B cell (primary cell): ENCODE results near the gene TCF3. TPM values are rescaled to one million over a fixed set of nuclear protein-coding genes. Genes with fewer than 3 reads are reported as not detected.

Source experiments
- ATAC-seq: fragments of 200-7000 bp; cut with Tn5 transposase; one replicate; pipeline ENCODE4 v1.10.0; 2021; ENCODE audit warnings: low read depth, mild to moderate bottlenecking, moderate number of reproducible peaks, moderate library complexity
- CTCF ChIA-PET: fragments of 350-600 bp; sonication (Branson Sonifier 250); formaldehyde crosslinking; loops from one replicate; lab custom pipeline; 2021; ENCODE audit warnings: antibody characterized with exemption, inconsistent platforms; lab: Charles Lee
- POLR2A ChIA-PET: fragments of 350-600 bp; sonication (Branson Sonifier 250); formaldehyde crosslinking; loops from one replicate; lab custom pipeline; 2021; ENCODE audit warnings: antibody characterized with exemption; lab: Charles Lee
- DNase-seq: peaks from one replicate; pipeline ENCODE4 v3.0.0; 2013
- H2AFZ ChIP-seq: 2 replicates; pipeline ENCODE4 v1.6.1; 2012; ENCODE audit warnings: mild to moderate bottlenecking, low read depth, low read length; ENCODE audit not compliant: insufficient read depth, poor library complexity, severe bottlenecking
- H3K27ac ChIP-seq, 2 donors: 1 replicate in 1 of 2; 2 replicates in 1 of 2; pipeline ENCODE4 v1.5.1; 2012 to 2013; ENCODE audit warnings: low read length in 2 of 2, mild to moderate bottlenecking in 2 of 2, moderate library complexity in 1 of 2
- H3K27me3 ChIP-seq, 4 experiments: fragments of 200-600 bp in 1 of 4; sonication (generic) in 1 of 4; replicated peaks in 1 of 4; 1 replicate in 2 of 4; 2 replicates in 2 of 4; pipeline versions ENCODE4 v1.6.1 to v1.7.0; 2013 to 2016; ENCODE audit warnings: low read length in 3 of 4, mild to moderate bottlenecking in 2 of 4, mixed read lengths in 1 of 4, moderate library complexity in 1 of 4; ENCODE audit not compliant: insufficient read depth in 4 of 4, control insufficient read depth in 3 of 4; ENCODE audit errors: control extremely low read depth in 1 of 4
- H3K36me3 ChIP-seq, 2 experiments: replicated peaks in 1 of 2; 1 replicate in 1 of 2; 2 replicates in 1 of 2; pipeline versions ENCODE4 v1.6.1 to v1.7.1; 2013; ENCODE audit warnings: low read length in 1 of 2; ENCODE audit not compliant: insufficient read depth in 2 of 2, control insufficient read depth in 1 of 2; ENCODE audit errors: control extremely low read depth in 1 of 2, extremely low read depth in 1 of 2
- H3K4me1 ChIP-seq, 2 donors: fragments of 200-600 bp in 1 of 2; sonication (generic) in 1 of 2; 1 replicate in 1 of 2; 2 replicates in 1 of 2; pipeline versions ENCODE4 v1.5.1 to v1.6.1; 2013 to 2017; ENCODE audit warnings: low read length in 2 of 2; ENCODE audit not compliant: control insufficient read depth in 2 of 2, insufficient read depth in 2 of 2
- H3K4me2 ChIP-seq: replicated peaks from 2 replicates; pipeline ENCODE3; 2012; ENCODE audit warnings: mild to moderate bottlenecking, low read depth, low read length; ENCODE audit not compliant: poor library complexity, severe bottlenecking
- H3K4me3 ChIP-seq, 5 experiments: fragments of 200-600 bp in 1 of 5; sonication (generic) in 1 of 5; 1 replicate in 3 of 5; 2 replicates in 2 of 5; pipeline versions ENCODE4 v1.5.1 to v1.7.0; 2011 to 2016; ENCODE audit warnings: low read length in 4 of 5, mild to moderate bottlenecking in 4 of 5, low read depth in 2 of 5, control low read depth in 1 of 5, moderate library complexity in 1 of 5; ENCODE audit not compliant: insufficient read depth in 1 of 5; ENCODE audit errors: control extremely low read depth in 1 of 5, extremely low read depth in 1 of 5
- H3K79me2 ChIP-seq: fragments of 200-600 bp; sonication (generic); one replicate; pipeline ENCODE4 v1.6.0; 2016; ENCODE audit warnings: low read length; ENCODE audit not compliant: control insufficient read depth, insufficient read depth
- H3K9ac ChIP-seq: fragments of 200-600 bp; sonication (generic); 2 replicates; pipeline ENCODE4 v1.6.1; 2017; ENCODE audit warnings: mild to moderate bottlenecking, low read length, moderate library complexity
- H3K9me3 ChIP-seq, 3 donors: one replicate each; pipeline versions ENCODE4 v1.6.1 to v1.7.1; 2013; ENCODE audit warnings: low read length in 2 of 3; ENCODE audit not compliant: control insufficient read depth in 2 of 3, insufficient read depth in 1 of 3; ENCODE audit errors: control extremely low read depth in 1 of 3
- H4K20me1 ChIP-seq: 2 replicates; pipeline ENCODE4 v1.6.0; 2012; ENCODE audit warnings: mild to moderate bottlenecking, low read length; ENCODE audit not compliant: insufficient read depth, control insufficient read depth, poor library complexity, severe bottlenecking
- H3K27ac Mint-ChIP-seq: one replicate; pipeline ENCODE4 v1.8.0; 2021; ENCODE audit warnings: mixed read lengths
- H3K27me3 Mint-ChIP-seq: one replicate; pipeline ENCODE4 v1.8.0; 2021; ENCODE audit warnings: mixed read lengths
- H3K4me1 Mint-ChIP-seq: one replicate; pipeline ENCODE4 v1.8.0; 2021; ENCODE audit warnings: mixed read lengths
- H3K4me3 Mint-ChIP-seq: one replicate; pipeline ENCODE4 v1.8.0; 2021; ENCODE audit warnings: mixed read lengths
- H3K9me3 Mint-ChIP-seq: one replicate; pipeline ENCODE4 v1.8.0; 2022; ENCODE audit warnings: mixed read lengths; ENCODE audit not compliant: insufficient read depth
- EZH2 ChIP-seq: IDR thresholded peaks from 2 replicates; pipeline ENCODE4 v1.6.1; 2012; ENCODE audit warnings: borderline replicate concordance, low read depth, mild to moderate bottlenecking, moderate library complexity, low read length; ENCODE audit not compliant: insufficient read depth, poor library complexity, severe bottlenecking
- WGBS: methylation state at CpG from one replicate; pipeline ENCODE4 v1.1.5; 2013; ENCODE audit warnings: missing lambda C conversion rate; ENCODE audit not compliant: insufficient coverage; 5-methylcytosine and 5-hydroxymethylcytosine counted together
- intact Hi-C: fragments of 100-400 bp; cut with micrococcal nuclease; formaldehyde crosslinking; loops from one replicate; pipeline ENCODE4 v1.10.0; 2022
- polyA plus RNA-seq: library from polyadenylated mRNA; depleted of rRNA; stranded (reverse); fragments of >200 nt; gene quantifications from 2 replicates; pipeline ENCODE4 v1.2.3, GENCODE V29; 2012
- total RNA-seq, 2 donors: library from RNA; stranded (reverse); fragments of 120-200 nt in 1 of 2; gene quantifications; 1 replicate in 1 of 2; 2 replicates in 1 of 2; pipeline versions ENCODE4 v1.2.3 to v1.2.4, GENCODE V29; 2013 to 2022
- TF ChIP-seq, protein P1 (sequence below): fragments of 200-600 bp; IDR thresholded peaks from one replicate; pipeline ENCODE4 v1.8.0; 2022; ENCODE audit warnings: antibody characterized with exemption, mild to moderate bottlenecking

The TCF3 gene
- total and polyA plus RNA-seq, 2 donors (not counting 1 experiment from before 2014, with no cell fraction given) = 278 to 588 TPM

- Mint-ChIP-seq H3K4me1 (peaks cover 47% of the 10 kb centered on the region), H3K27ac (peak overlapping the region; percentile 97), H3K27me3 (no peaks in the 10 kb centered on the region), H3K4me3 (peak overlapping the region; percentile 96), H3K9me3 (no peaks in the 10 kb centered on the region)
- DNase-seq = no peak
- peaks cover 40% of the 10 kb centered on the region for H3K79me2 ChIP-seq
- H3K4me1 ChIP-seq = peaks cover 31 to 48% of the 10 kb centered on the region in 2 donors
- intact Hi-C loops = loop anchor here (1.0 to 5.0 kb wide), 3 partner anchors 38 to 161 kb away; partner anchors contain the start of gene MEX3D
- TF ChIP-seq EZH2 = no peak
- TF ChIP-seq, protein P1, sequence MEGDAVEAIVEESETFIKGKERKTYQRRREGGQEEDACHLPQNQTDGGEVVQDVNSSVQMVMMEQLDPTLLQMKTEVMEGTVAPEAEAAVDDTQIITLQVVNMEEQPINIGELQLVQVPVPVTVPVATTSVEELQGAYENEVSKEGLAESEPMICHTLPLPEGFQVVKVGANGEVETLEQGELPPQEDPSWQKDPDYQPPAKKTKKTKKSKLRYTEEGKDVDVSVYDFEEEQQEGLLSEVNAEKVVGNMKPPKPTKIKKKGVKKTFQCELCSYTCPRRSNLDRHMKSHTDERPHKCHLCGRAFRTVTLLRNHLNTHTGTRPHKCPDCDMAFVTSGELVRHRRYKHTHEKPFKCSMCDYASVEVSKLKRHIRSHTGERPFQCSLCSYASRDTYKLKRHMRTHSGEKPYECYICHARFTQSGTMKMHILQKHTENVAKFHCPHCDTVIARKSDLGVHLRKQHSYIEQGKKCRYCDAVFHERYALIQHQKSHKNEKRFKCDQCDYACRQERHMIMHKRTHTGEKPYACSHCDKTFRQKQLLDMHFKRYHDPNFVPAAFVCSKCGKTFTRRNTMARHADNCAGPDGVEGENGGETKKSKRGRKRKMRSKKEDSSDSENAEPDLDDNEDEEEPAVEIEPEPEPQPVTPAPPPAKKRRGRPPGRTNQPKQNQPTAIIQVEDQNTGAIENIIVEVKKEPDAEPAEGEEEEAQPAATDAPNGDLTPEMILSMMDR = no peak
- no peaks in the 10 kb centered on the region for H3K27me3 ChIP-seq
- H3K4me3 ChIP-seq = peak overlapping the region; percentile 86 to 99 (median 98)
- H3K9ac ChIP-seq = peak overlapping the region; percentile 98
- no peak for ATAC-seq
- H3K4me2 ChIP-seq = peak overlapping the region; percentile 89
- H2AFZ ChIP-seq = peak overlapping the region; percentile 95
- CTCF ChIA-PET = interaction anchor here (0.7 to 4.0 kb wide), 8 partner anchors 11 to 161 kb away, joined by 3 to 24 read pairs (median 8); partner anchors contain the start of genes MBD3 and TCF3
- peaks cover 44% of the 10 kb centered on the region for H4K20me1 ChIP-seq
- no peaks in the 10 kb centered on the region for H3K9me3 ChIP-seq
- WGBS = 22% methylated on average over 16 of the region's 16 CpGs
- POLR2A ChIA-PET = interaction anchor here (0.8 to 2.0 kb wide), 9 partner anchors 10 to 232 kb away, joined by 3 to 7 read pairs (median 5); partner anchors contain the start of gene TCF3
- H3K36me3 ChIP-seq = peaks cover 2 to 21% of the 10 kb centered on the region in 2 experiments
- H3K27ac ChIP-seq = peak overlapping the region; percentile 61 to 86
Observed at GRCh38 chr19:1606138-1606651, 46.2 kb downstream of the TCF3 start.
